Skeletal muscle satellite cell (primary cell): Measurements from ENCODE around the gene CNTN4.

Experiments
- H3K27me3 ChIP-seq: 2 replicates; pipeline ENCODE4 v1.7.0; 2013; ENCODE audit warnings: low read length; ENCODE audit not compliant: control insufficient read depth, insufficient read depth
- H3K36me3 ChIP-seq: 2 replicates; pipeline ENCODE4 v1.7.0; 2013; ENCODE audit warnings: mild to moderate bottlenecking, control low read depth, low read length; ENCODE audit not compliant: insufficient read depth
- H3K4me1 ChIP-seq: 2 replicates; pipeline ENCODE4 v1.7.0; 2013; ENCODE audit warnings: low read length; ENCODE audit not compliant: control insufficient read depth, insufficient read depth
- H3K4me2 ChIP-seq: 2 replicates; pipeline ENCODE4 v1.7.0; 2013; ENCODE audit warnings: mild to moderate bottlenecking, low read length
- H3K4me3 ChIP-seq: 2 replicates; pipeline ENCODE4 v1.7.0; 2013; ENCODE audit warnings: low read length
- H3K9ac ChIP-seq: 2 replicates; pipeline ENCODE4 v1.7.0; 2013; ENCODE audit warnings: mild to moderate bottlenecking, low read depth, low read length, moderate library complexity
- H3K9me3 ChIP-seq: replicated peaks from 2 replicates; pipeline ENCODE4 v1.7.0; 2013; ENCODE audit warnings: mild to moderate bottlenecking, control low read depth, low read length

CNTN4 gene

DNA sequence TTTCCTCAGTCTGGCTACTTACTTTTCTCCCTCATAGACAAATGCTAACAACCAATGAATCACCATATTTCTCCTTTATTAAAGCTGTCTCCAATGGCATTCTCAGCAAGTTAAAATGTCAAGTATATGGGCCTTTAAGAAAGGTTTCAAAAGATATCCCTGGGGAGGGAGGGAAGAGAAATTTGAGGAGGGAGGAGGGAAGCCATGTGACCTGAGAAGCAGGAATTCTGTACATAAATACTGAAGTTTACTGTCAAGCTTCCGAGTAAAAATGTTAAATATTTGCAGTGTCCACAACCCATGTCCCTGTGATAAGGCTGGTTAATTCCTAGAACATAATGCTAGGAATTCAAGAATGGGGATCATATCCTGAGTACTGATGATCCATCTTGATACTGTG lies 175.9 kb downstream of the CNTN4 start:
- H3K9ac ChIP-seq = no peak overlapping the region
- no peak overlapping the region for H3K4me2 ChIP-seq
- no peaks in the 10 kb centered on the region for H3K36me3 ChIP-seq
- H3K4me3 ChIP-seq = no peak overlapping the region
- H3K9me3 ChIP-seq = peaks cover 6% of the 10 kb centered on the region
- H3K27me3 ChIP-seq = no peaks in the 10 kb centered on the region
- no peaks in the 10 kb centered on the region for H3K4me1 ChIP-seq

DNA sequence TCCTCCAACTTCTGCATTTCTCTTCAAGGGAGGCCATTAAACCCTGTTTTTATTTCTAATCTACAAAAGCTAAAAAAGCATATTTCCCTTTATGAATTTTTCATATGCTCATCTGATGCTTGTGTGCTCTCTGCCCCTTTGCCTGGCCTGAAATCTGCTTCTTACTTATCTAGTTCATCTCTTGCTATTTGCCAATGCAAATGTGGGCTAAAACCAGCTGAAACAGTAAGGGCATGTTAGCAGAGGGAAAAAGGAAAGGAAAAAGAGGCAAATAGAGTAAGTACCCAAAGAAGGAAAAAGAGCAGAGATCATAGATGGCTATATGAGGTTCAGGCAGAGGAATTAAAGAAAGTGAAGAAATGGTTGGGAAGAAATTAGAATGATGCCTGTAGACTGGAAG lies 185.2 kb downstream of the CNTN4 start:
- H3K9ac ChIP-seq = no peak overlapping the region
- no peak overlapping the region for H3K4me2 ChIP-seq
- H3K4me3 ChIP-seq = no peak overlapping the region
- no peaks in the 10 kb centered on the region for H3K27me3 ChIP-seq
- no peaks in the 10 kb centered on the region for H3K4me1 ChIP-seq
- no peaks in the 10 kb centered on the region for H3K36me3 ChIP-seq
- H3K9me3 ChIP-seq = no peaks in the 10 kb centered on the region

DNA sequence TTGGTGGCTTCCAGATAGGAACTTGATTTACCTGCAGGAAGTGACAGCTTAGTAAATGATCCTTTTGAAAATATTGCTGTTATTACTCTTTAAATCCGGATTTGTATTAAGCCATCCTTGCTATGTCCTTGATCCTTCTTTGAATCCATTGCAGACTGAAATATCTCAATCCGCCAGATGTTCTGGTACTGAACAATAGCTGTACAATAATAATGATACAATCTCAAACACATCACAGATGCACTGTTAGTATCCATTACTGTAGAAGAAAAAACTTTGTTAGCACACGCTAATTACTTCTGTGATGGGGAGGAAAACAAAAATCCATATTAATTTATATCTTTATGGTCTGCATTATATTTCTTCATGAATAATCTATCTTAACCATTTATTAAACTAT lies 202.3 kb downstream of the CNTN4 start:
- no peaks in the 10 kb centered on the region for H3K36me3 ChIP-seq
- peaks cover 3% of the 10 kb centered on the region for H3K9me3 ChIP-seq
- no peak overlapping the region for H3K4me3 ChIP-seq
- H3K4me2 ChIP-seq = no peak overlapping the region
- H3K9ac ChIP-seq = no peak overlapping the region
- H3K27me3 ChIP-seq = no peaks in the 10 kb centered on the region
- H3K4me1 ChIP-seq = no peaks in the 10 kb centered on the region

DNA sequence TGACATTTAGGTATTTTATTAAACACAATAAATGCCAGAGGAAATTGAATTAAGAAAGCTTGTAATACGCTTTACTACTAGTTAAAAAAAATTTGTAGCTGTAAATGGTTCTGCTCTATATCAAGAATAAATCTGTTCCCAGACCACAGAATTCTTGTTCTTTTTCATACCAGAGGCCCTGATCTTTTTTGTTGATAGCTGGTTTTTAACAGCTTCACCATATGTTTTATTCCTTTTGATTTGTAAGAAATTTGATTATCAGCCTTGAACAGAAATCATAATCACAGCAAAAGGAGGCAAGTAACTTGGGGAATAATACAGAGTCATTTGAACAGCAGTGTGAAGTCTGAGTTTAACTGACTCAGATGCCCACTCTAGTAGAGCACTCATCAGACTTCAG lies 202.7 kb downstream of the CNTN4 start:
- Histone ChIP-seq H3K9me3 (peaks cover 3% of the 10 kb centered on the region), H3K27me3 (no peaks in the 10 kb centered on the region), H3K4me2 (no peak overlapping the region), H3K36me3 (no peaks in the 10 kb centered on the region), H3K4me1 (no peaks in the 10 kb centered on the region), H3K4me3 (no peak overlapping the region), H3K9ac (no peak overlapping the region)

DNA sequence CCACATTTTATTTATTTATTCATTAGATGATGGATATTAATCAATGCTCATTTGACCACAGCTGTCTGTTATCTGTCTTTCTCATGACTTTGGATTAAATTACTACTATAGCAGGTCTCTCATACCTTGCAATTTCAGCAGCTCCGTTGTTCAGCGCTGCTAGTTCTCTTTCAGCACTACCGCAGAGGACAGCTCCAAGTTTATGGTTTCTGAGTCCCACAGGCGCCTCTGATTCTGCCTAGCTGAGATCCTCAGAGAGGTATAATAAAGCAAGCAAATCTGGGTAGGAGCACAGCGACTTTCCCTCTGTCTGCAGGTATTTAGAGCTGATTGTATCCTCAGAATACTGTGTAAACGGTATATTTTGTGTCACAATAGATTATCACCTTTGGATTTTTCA lies 204.9 kb downstream of the CNTN4 start:
- no peaks in the 10 kb centered on the region for H3K4me1 ChIP-seq
- H3K9me3 ChIP-seq = peaks cover 3% of the 10 kb centered on the region
- no peak overlapping the region for H3K4me2 ChIP-seq
- H3K27me3 ChIP-seq = no peaks in the 10 kb centered on the region
- H3K9ac ChIP-seq = no peak overlapping the region
- no peak overlapping the region for H3K4me3 ChIP-seq
- no peaks in the 10 kb centered on the region for H3K36me3 ChIP-seq

DNA sequence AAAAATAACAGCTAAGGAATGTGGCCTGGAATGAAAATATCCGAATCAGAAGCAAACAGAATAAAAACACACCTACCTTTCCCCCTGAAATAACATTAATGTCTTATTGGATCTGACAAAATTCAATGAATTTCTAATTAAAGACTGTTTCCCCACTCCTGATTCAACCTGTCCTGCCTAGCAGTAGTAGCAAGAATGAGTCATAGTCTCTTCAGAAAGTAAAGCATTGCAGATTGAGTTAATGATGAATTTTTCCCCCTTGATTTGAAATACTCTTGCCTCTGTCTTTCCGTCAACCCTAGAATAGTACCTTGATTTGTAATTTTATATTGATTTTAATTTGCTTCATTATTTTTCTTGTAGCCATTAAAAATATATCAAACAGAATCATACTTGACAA lies 212.4 kb downstream of the CNTN4 start:
- Histone ChIP-seq H3K4me3 (no peak overlapping the region), H3K4me1 (no peaks in the 10 kb centered on the region), H3K9ac (no peak overlapping the region), H3K9me3 (peaks cover 3% of the 10 kb centered on the region), H3K4me2 (no peak overlapping the region), H3K27me3 (no peaks in the 10 kb centered on the region), H3K36me3 (no peaks in the 10 kb centered on the region)

DNA sequence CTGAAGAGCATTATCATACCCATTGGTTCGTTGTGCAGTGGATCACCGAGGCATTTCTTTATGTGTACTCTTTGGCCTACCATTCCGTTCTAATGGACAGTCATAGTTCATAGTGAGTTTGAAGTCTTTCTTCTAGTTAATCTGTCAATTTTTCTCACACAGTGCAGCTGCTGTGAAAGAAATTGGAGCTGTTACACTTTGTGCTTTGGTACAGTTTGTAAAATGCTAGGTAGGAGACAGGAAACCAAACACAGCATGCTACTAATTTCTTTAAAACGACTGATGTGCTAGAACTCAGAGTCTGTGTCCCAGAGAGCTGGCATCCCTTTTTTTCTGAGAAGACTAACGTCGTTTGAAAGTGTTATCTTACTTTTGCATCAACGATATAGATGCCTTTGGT lies 218.9 kb downstream of the CNTN4 start:
- H3K4me1 ChIP-seq = no peaks in the 10 kb centered on the region
- H3K9ac ChIP-seq = no peak overlapping the region
- H3K4me3 ChIP-seq = no peak overlapping the region
- H3K27me3 ChIP-seq = no peaks in the 10 kb centered on the region
- H3K36me3 ChIP-seq = no peaks in the 10 kb centered on the region
- peaks cover 7% of the 10 kb centered on the region for H3K9me3 ChIP-seq
- H3K4me2 ChIP-seq = no peak overlapping the region

DNA sequence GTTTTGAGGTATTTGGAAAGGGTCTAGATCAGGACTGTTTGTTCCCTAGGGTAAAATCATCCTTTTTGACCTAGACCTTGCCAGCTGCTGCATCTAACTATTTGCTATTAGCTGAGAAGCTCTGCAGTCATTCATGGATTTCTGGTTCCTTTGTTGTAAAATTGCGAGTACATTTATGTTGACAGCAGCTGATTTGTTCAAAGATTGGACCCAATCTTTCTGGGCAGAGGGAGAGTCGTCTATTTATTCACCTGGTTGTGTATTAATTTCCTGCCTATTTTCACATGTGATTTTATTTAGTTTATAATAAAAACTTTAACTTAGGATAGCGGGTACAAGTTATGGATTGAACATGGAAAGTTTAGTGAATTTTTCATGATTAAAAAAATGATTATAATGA lies 236.3 kb downstream of the CNTN4 start:
- peaks cover 13% of the 10 kb centered on the region for H3K9me3 ChIP-seq
- H3K4me2 ChIP-seq = no peak overlapping the region
- H3K36me3 ChIP-seq = no peaks in the 10 kb centered on the region
- no peak overlapping the region for H3K4me3 ChIP-seq
- no peaks in the 10 kb centered on the region for H3K27me3 ChIP-seq
- no peak overlapping the region for H3K9ac ChIP-seq
- H3K4me1 ChIP-seq = no peaks in the 10 kb centered on the region

DNA sequence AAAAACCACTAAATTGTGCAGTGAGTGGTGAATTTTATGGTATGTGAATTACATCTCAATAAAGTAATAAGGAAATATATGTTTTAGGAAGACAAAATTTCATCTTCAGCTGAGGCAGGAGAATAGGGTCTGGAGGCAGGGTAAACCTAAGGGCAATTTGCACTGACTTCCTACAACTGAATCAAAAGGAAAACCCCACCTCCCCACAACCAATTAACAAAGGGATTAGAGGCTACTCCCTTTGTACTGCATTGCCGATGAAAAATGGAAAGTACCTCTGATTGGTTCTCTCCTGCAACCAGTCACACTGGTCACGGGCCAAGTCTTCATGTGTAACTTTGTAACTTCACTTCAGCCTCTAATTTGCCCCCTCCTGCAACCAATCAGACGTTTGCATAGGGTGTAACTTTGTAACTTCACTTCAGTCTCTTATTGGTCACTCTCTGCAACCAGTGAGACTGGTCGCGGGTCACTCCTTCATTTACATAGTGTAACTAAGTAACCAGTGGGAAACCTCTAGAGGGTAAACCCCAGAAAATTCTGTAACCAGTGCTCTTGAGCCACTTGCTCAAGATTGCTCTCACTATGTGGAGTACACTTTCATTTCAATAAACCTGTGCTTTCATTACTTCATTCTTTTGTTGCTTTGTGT lies 244.5 kb downstream of the CNTN4 start:
- H3K36me3 ChIP-seq = no peaks in the 10 kb centered on the region

DNA sequence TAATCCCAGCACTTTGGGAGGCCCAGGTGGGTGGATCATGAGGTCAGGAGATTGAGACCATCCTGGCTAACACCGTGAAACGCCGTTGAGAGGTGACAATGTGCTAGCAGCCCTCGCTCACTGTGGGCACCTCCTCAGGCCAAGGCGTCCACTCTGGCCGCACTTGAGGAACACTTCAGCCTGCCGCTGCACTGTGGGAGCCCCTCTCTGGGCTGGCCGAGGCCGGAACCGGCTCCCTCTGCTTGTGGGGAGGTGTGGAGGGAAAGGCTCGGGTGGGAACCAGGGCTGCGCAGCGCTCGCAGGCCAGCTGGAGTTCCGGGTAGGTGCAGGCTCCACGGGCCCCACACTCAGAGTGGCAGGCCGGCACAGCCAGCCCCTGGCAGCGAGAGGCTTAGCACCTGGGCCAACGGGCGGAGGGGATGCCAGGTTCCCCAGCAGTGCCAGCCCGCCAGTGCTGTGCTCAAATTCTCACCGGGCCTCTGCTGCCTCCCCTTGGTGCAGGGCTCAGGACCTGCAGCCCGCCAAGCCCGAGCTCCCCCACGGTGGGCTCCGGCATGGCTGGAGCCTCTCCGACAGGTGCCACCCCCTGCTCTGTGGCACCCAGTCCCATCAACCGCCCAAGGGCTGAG lies 253.6 kb downstream of the CNTN4 start:
- H3K4me1 ChIP-seq = no peaks in the 10 kb centered on the region
- no peak overlapping the region for H3K4me3 ChIP-seq
- no peak overlapping the region for H3K9ac ChIP-seq
- no peaks in the 10 kb centered on the region for H3K27me3 ChIP-seq
- H3K36me3 ChIP-seq = no peaks in the 10 kb centered on the region
- H3K9me3 ChIP-seq = peaks cover 5% of the 10 kb centered on the region
- H3K4me2 ChIP-seq = no peak overlapping the region

More for the DNA sequence above, 244.5 kb downstream of the CNTN4 start:
- no peak overlapping the region for H3K4me3 ChIP-seq
- H3K9ac ChIP-seq = no peak overlapping the region
- no peaks in the 10 kb centered on the region for H3K27me3 ChIP-seq
- no peaks in the 10 kb centered on the region for H3K4me1 ChIP-seq
- H3K9me3 ChIP-seq = peaks cover 4% of the 10 kb centered on the region
- no peak overlapping the region for H3K4me2 ChIP-seq

DNA sequence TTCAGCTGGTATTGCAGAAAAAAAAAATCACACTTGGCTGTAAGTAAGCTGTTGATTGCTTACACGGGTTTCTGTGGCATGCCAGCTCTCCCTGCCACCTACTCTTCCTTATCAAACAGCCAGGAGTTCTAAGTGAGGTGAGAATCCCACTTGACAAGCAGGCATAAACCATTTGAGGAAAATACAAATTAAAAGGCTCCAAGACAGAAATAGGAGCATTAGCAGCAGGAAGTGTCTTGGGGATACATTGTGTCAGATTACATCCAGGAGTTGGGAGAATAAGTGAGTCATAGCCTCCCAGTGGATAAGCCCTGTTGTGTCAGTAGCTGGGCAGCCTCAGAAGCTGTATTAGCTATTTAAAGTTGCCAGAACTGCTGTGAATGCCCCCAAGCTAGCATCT lies 256.0 kb downstream of the CNTN4 start:
- no peak overlapping the region for H3K4me2 ChIP-seq
- peaks cover 3% of the 10 kb centered on the region for H3K9me3 ChIP-seq
- H3K4me3 ChIP-seq = no peak overlapping the region
- no peaks in the 10 kb centered on the region for H3K27me3 ChIP-seq
- no peaks in the 10 kb centered on the region for H3K36me3 ChIP-seq
- H3K4me1 ChIP-seq = no peaks in the 10 kb centered on the region
- no peak overlapping the region for H3K9ac ChIP-seq

DNA sequence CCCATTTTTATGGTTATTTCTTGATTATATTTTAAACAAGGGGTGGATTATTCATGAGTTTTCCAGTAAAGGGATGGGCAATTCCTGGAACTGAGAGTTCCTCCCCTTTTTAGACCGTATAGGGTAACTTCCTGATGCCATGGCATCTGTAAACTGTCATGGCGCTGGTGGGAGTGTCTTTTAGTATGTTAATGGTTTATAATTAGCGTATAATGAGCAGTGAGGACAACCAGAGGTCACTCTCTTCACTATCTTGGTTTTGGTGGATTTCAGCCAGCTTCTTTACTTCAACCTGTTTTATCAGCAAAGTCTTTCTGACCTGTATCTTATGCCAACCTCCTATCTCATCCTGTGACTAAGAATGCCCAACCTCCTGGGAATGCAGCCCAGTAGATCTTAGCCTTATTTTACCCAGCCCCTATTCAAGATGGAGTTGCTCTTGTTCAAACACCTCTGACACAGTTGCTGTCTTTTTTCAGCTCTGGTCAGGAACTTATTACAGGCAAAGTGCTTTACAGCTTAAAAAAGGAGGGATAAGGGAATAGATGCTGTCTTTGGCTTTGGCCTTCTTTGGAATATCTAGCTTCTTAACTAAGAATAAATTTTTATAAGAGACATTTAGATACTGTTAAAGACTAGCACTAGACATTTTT lies 257.8 kb downstream of the CNTN4 start:
- no peak overlapping the region for H3K4me3 ChIP-seq
- no peaks in the 10 kb centered on the region for H3K27me3 ChIP-seq
- H3K9me3 ChIP-seq = no peaks in the 10 kb centered on the region
- no peak overlapping the region for H3K4me2 ChIP-seq
- H3K9ac ChIP-seq = no peak overlapping the region
- no peaks in the 10 kb centered on the region for H3K4me1 ChIP-seq
- no peaks in the 10 kb centered on the region for H3K36me3 ChIP-seq
